IPS-18c (cell line): ENCODE measurements around the gene IQGAP3.

Experiments
- H3K4me3 ChIP-seq: 2 replicates; pipeline ENCODE4 v1.7.0; 2013; ENCODE audit warnings: low read depth, mild to moderate bottlenecking, low read length, moderate library complexity; ENCODE audit not compliant: insufficient read depth
- H3K9me3 ChIP-seq: one replicate; pipeline ENCODE4 v1.6.1; 2013; ENCODE audit warnings: mild to moderate bottlenecking, low read length, moderate library complexity; ENCODE audit not compliant: control insufficient read depth, insufficient read depth

IQGAP3 gene

DNA sequence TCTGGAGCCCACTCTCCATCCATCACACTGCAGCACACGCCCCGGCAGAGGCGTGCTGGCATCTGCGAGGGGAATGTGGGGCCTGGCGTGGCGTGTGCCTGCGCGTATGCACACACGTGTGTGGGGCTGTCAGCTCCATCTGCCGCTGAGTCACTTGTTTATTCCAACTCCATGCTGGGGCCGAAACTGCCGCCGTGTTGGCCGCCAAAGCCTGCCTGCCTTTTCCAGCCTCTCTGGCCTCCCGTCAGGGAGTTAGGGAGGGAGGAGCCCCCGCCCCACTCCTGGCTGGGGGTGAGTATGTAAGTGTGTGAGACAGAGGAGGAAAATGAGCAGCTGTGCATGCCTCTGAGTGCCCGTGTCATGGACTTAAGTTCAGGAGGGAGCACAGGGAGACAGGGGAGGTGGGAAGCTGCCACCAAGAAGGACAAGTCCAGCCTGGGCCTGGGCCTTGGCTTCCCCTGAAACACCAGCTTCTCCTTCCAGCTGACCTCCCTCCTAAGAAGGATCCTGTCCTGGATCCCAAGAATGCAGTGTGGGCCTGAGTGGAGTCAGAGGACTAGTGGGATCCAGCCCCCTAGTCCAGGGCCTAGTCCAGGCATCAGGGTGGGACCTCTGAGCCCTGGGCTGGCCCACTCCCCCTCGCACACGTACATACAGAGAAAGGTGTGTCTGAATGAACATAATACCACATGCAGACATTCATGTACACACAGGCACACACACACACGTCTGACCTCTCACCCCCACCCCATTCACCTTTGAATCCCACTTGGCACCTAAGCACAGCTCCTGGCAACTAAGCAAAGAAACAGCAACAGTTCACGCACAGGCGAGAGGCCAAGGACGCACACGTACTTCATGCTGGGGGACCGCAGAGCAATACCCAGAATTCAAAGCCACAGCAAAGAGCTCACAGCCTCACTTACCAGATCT, 96.5 kb downstream of the IQGAP3 start:
- Histone ChIP-seq H3K9me3 (no peaks in the 10 kb centered on the region), H3K4me3 (no peak overlapping the region; the same call in 1 of the 2 replicates)
